Panc1 (cell line): Measurements from ENCODE around the gene SPATA17. TPM values are rescaled to one million over a fixed set of nuclear protein-coding genes. Genes with fewer than 3 reads are reported as not detected.
"Not testable (repeated sequence)": the region's sequence is repeated elsewhere in the genome, so short reads cannot be mapped to it uniquely, and the experiment has no call there.

Source experiments
- ATAC-seq: fragments of 200-7000 bp; cut with Tn5 transposase; 2 replicates; pipeline ENCODE4 v1.9.1; 2020; ENCODE audit warnings: mild to moderate bottlenecking, moderate library complexity
- BruUV-seq: library from RNA; stranded (reverse); fragments of 400-500 nt; replicated peaks from 2 replicates; lab custom pipeline; 2021; lab: Mats Ljungman, UMichigan
- CTCF ChIA-PET: fragments of 300-600 bp; sonication (Branson Sonifier 250); formaldehyde crosslinking; loops from one replicate; lab custom pipeline; 2022; ENCODE audit warnings: antibody characterized with exemption; lab: Charles Lee
- POLR2A ChIA-PET: fragments of 300-600 bp; sonication (Branson Sonifier 250); formaldehyde crosslinking; loops from one replicate; lab custom pipeline; 2022; ENCODE audit warnings: antibody characterized with exemption; lab: Charles Lee
- DNase-seq: peaks from one replicate; pipeline ENCODE4 v3.0.0-alpha.2; 2010; ENCODE audit warnings: low read depth, low spot score
- H3K27ac ChIP-seq: 2 replicates; pipeline ENCODE4 v1.5.1; 2011; ENCODE audit warnings: mild to moderate bottlenecking, low read length, inconsistent platforms
- H3K27me3 ChIP-seq: fragments of 200-500 bp; sonication (Bioruptor generic); 2 replicates; pipeline ENCODE4 v1.6.0; 2014; ENCODE audit warnings: low read length, inconsistent platforms; ENCODE audit not compliant: control insufficient read depth, insufficient read depth
- H3K36me3 ChIP-seq: fragments of 200-500 bp; sonication (Bioruptor generic); 2 replicates; pipeline ENCODE4 v1.5.1; 2014; ENCODE audit warnings: inconsistent platforms, mild to moderate bottlenecking, low read length, moderate library complexity; ENCODE audit not compliant: control insufficient read depth, insufficient read depth
- H3K4me1 ChIP-seq: 2 replicates; pipeline ENCODE4 v1.5.1; 2011; ENCODE audit warnings: inconsistent platforms, mild to moderate bottlenecking, low read length, moderate library complexity; ENCODE audit not compliant: control insufficient read depth, insufficient read depth
- H3K4me3 ChIP-seq, 2 experiments: 2 replicates each; pipeline ENCODE4 v1.5.1; 2011 to 2012; ENCODE audit warnings: low read depth in 2 of 2, low read length in 2 of 2, mild to moderate bottlenecking in 2 of 2, inconsistent platforms in 1 of 2, moderate library complexity in 1 of 2
- H3K9me3 ChIP-seq: fragments of 200-500 bp; sonication (Bioruptor generic); 2 replicates; pipeline ENCODE4 v1.5.1; 2014; ENCODE audit warnings: low read depth, mild to moderate bottlenecking, inconsistent platforms, low read length, moderate library complexity; ENCODE audit not compliant: control insufficient read depth, insufficient read depth
- CTCF ChIP-seq: fragments of 450-650 bp; IDR thresholded peaks from 2 replicates; pipeline ENCODE4 v1.5.1; 2017; ENCODE audit warnings: mild to moderate bottlenecking
- POLR2AphosphoS5 ChIP-seq: IDR thresholded peaks from 2 replicates; pipeline ENCODE4 v1.6.1; 2012; ENCODE audit warnings: mild to moderate bottlenecking, low read depth, low read length, moderate library complexity
- REST ChIP-seq, 2 experiments: IDR thresholded peaks; 2 replicates each; pipeline ENCODE4 v1.6.1; 2011 to 2012; ENCODE audit warnings: low read depth in 2 of 2, control low read depth in 1 of 2, low read length in 1 of 2, mild to moderate bottlenecking in 1 of 2, moderate library complexity in 1 of 2; ENCODE audit not compliant: insufficient read depth in 1 of 2
- SIN3A ChIP-seq: IDR thresholded peaks from 2 replicates; pipeline ENCODE4 v1.6.1; 2012; ENCODE audit warnings: low read depth, mild to moderate bottlenecking, low read length, moderate library complexity, borderline replicate concordance; ENCODE audit not compliant: insufficient read depth
- TCF7L2 ChIP-seq: IDR thresholded peaks from 2 replicates; pipeline ENCODE4 v1.6.1; 2011; ENCODE audit warnings: mild to moderate bottlenecking, low read depth, low read length, inconsistent platforms
- in situ Hi-C: cut with HindIII; loops from 2 replicates; pipeline ENCODE4 v1.10.0; 2016; ENCODE audit warnings: low sequenced_read_pairs, low pct_unique_long_range_greater_than_20kb
- intact Hi-C: fragments of 100-400 bp; cut with micrococcal nuclease; formaldehyde crosslinking; loops from one replicate; pipeline ENCODE4 v1.10.0; 2022; ENCODE audit not compliant: unreplicated experiment
- total RNA-seq: library from RNA; stranded (reverse); gene quantifications from one replicate; pipeline ENCODE4 v1.2.1, GENCODE V29; 2021; ENCODE audit not compliant: unreplicated experiment

The SPATA17 gene
- total RNA-seq, 1 experiment from 2014 or later, result 0.51 TPM

- Histone ChIP-seq H3K4me3 (no peak overlapping the region), H3K9me3 (no peaks in the 10 kb centered on the region), H3K27ac (no peak overlapping the region), H3K4me1 (no peaks in the 10 kb centered on the region), H3K36me3 (no peaks in the 10 kb centered on the region), H3K27me3 (no peaks in the 10 kb centered on the region)
- intact Hi-C loops, result no loop called here
- TF ChIP-seq TCF7L2 (no peak), SIN3A (no peak), CTCF (no peak), POLR2AphosphoS5 (no peak), REST (IDR thresholded peaks at IDR 0.05; ENCODE audit: insufficient read depth in 1 of 2, low read depth in 2 of 2, low read length in 1 of 2) (no peak)
- ATAC-seq (no peak), DNase-seq (no peak)
- in situ Hi-C loops, result no loop called here
- CTCF ChIA-PET, result no interaction called here
- BruUV-seq, result no TSS peak
- POLR2A ChIA-PET, result interaction anchor here (0.6 kb wide), 1 partner anchor 956 kb away, joined by 4 read pairs; no protein-coding TSS in a partner anchor
Measured at GRCh38 chr1:217681806-217682205, 50.7 kb downstream of the SPATA17 start.

- BruUV-seq, result no TSS peak
- intact Hi-C loops, result no loop called here
- in situ Hi-C loops, result no loop called here
- TF ChIP-seq POLR2AphosphoS5 (no peak), REST (IDR thresholded peaks at IDR 0.05; ENCODE audit: insufficient read depth in 1 of 2, low read depth in 2 of 2, low read length in 1 of 2) (no peak), TCF7L2 (no peak), SIN3A (no peak), CTCF (no peak)
- Histone ChIP-seq H3K4me1 (no peaks in the 10 kb centered on the region), H3K27ac (no peak overlapping the region), H3K27me3 (no peaks in the 10 kb centered on the region), H3K9me3 (no peaks in the 10 kb centered on the region), H3K36me3 (no peaks in the 10 kb centered on the region), H3K4me3 (no peak overlapping the region)
- ATAC-seq (no peak), DNase-seq (no peak)
- POLR2A ChIA-PET, result no interaction called here
- CTCF ChIA-PET, result no interaction called here
Measured at GRCh38 chr1:217687511-217687910, 56.4 kb downstream of the SPATA17 start.

- intact Hi-C loops, in situ Hi-C loops, CTCF ChIA-PET, POLR2A ChIA-PET, H3K4me1 ChIP-seq, H3K27ac ChIP-seq, H3K27me3 ChIP-seq, ATAC-seq, H3K36me3 ChIP-seq, H3K4me3 ChIP-seq, BruUV-seq, DNase-seq, H3K9me3 ChIP-seq: not testable (repeated sequence)
Measured at GRCh38 chr1:217696140-217696539, 65.0 kb downstream of the SPATA17 start.
